SK-N-SH treated with all-trans-retinoic acid at 6 μM for 48 hours (cell line): ENCODE measurements around the gene TNRC6A.
A peak's percentile ranks its signal among the peaks of the same experiment; 100 is the strongest.

Experiments used
- ATAC-seq: fragments of 200-7000 bp; cut with Tn5 transposase; 3 replicates; pipeline ENCODE4 v1.9.1; 2020; ENCODE audit warnings: mild to moderate bottlenecking, moderate library complexity
- ARNTL ChIP-seq: fragments of 450-650 bp; formaldehyde crosslinking; IDR thresholded peaks from 2 replicates; pipeline ENCODE4 v1.5.0; 2020; ENCODE audit warnings: low read depth, mild to moderate bottlenecking, moderate library complexity, borderline replicate concordance
- BACH2 ChIP-seq: fragments of 250-450 bp; sonication (Bioruptor Pico); IDR thresholded peaks from 2 replicates; pipeline ENCODE4 v1.9.0; 2021; ENCODE audit warnings: mild to moderate bottlenecking, borderline replicate concordance
- CSDC2 ChIP-seq: fragments of 250-450 bp; sonication (Bioruptor Pico); IDR thresholded peaks from 2 replicates; pipeline ENCODE4 v1.5.0; 2020; ENCODE audit warnings: mild to moderate bottlenecking, moderate library complexity
- CSRNP3 ChIP-seq: fragments of 250-450 bp; sonication (Bioruptor Pico); IDR thresholded peaks from 2 replicates; pipeline ENCODE4 v1.5.1; 2021; ENCODE audit warnings: mild to moderate bottlenecking, moderate library complexity
- ESRRG ChIP-seq: fragments of 250-450 bp; sonication (Bioruptor Pico); IDR thresholded peaks from 2 replicates; pipeline ENCODE4 v1.6.1; 2021; ENCODE audit warnings: mild to moderate bottlenecking
- GLIS3 ChIP-seq: fragments of 250-450 bp; sonication (Bioruptor Pico); IDR thresholded peaks from 2 replicates; pipeline ENCODE4 v1.5.0; 2020; ENCODE audit warnings: mild to moderate bottlenecking, moderate library complexity
- ISL1 ChIP-seq: fragments of 250-450 bp; sonication (Bioruptor Pico); IDR thresholded peaks from 2 replicates; pipeline ENCODE4 v2.1.2; 2022; ENCODE audit warnings: mild to moderate bottlenecking, moderate library complexity
- OSR1 ChIP-seq: fragments of 250-450 bp; sonication (Bioruptor Pico); IDR thresholded peaks from 2 replicates; pipeline ENCODE4 v1.8.0; 2022; ENCODE audit warnings: moderate library complexity, mild to moderate bottlenecking, inconsistent platforms
- PATZ1 ChIP-seq: fragments of 250-450 bp; sonication (Bioruptor Pico); IDR thresholded peaks from 2 replicates; pipeline ENCODE4 v1.8.0; 2020; ENCODE audit warnings: mild to moderate bottlenecking, moderate library complexity, borderline replicate concordance
- POU6F1 ChIP-seq: fragments of 250-450 bp; sonication (Bioruptor Pico); IDR thresholded peaks from 2 replicates; pipeline ENCODE4 v1.8.0; 2021; ENCODE audit warnings: low read depth, mild to moderate bottlenecking, moderate library complexity, borderline replicate concordance
- PPARA ChIP-seq: fragments of 250-450 bp; sonication (Bioruptor Pico); IDR thresholded peaks from 2 replicates; pipeline ENCODE4 v1.5.0; 2020; ENCODE audit warnings: mild to moderate bottlenecking, borderline replicate concordance
- RARB ChIP-seq: fragments of 250-450 bp; sonication (Bioruptor Pico); IDR thresholded peaks from 2 replicates; pipeline ENCODE4 v1.8.0; 2021; ENCODE audit warnings: mild to moderate bottlenecking, moderate library complexity
- SNAI2 ChIP-seq: fragments of 250-450 bp; sonication (Bioruptor Pico); IDR thresholded peaks from 2 replicates; pipeline ENCODE4 v1.5.0; 2020; ENCODE audit warnings: mild to moderate bottlenecking, moderate library complexity
- TCF4 ChIP-seq: fragments of 250-450 bp; sonication (Bioruptor Pico); IDR thresholded peaks from 2 replicates; pipeline ENCODE4 v1.8.0; 2021; ENCODE audit warnings: mild to moderate bottlenecking, moderate library complexity, borderline replicate concordance
- TOX ChIP-seq: fragments of 250-450 bp; sonication (Bioruptor Pico); IDR thresholded peaks from 2 replicates; pipeline ENCODE4 v1.8.0; 2021; ENCODE audit warnings: mild to moderate bottlenecking, moderate library complexity, borderline replicate concordance
- TSHZ2 ChIP-seq: fragments of 250-450 bp; sonication (Bioruptor Pico); IDR thresholded peaks from 2 replicates; pipeline ENCODE4 v1.5.0; 2020; ENCODE audit warnings: mild to moderate bottlenecking, moderate library complexity
- ZC3H10 ChIP-seq: fragments of 250-450 bp; sonication (Bioruptor Pico); IDR thresholded peaks from 2 replicates; pipeline ENCODE4 v1.5.1; 2021; ENCODE audit warnings: mild to moderate bottlenecking, moderate library complexity
- ZFP3 ChIP-seq: fragments of 250-450 bp; sonication (Bioruptor Pico); IDR thresholded peaks from 2 replicates; pipeline ENCODE4 v1.5.0; 2020; ENCODE audit warnings: mild to moderate bottlenecking, moderate library complexity
- ZFP30 ChIP-seq: fragments of 450-650 bp; formaldehyde crosslinking; IDR thresholded peaks from 2 replicates; pipeline ENCODE4 v1.5.0; 2022; ENCODE audit warnings: mild to moderate bottlenecking, moderate library complexity
- ZNF70 ChIP-seq: fragments of 450-650 bp; formaldehyde crosslinking; IDR thresholded peaks from 2 replicates; pipeline ENCODE4 v1.5.0; 2020; ENCODE audit warnings: mild to moderate bottlenecking, moderate library complexity
- ZNF8 ChIP-seq: fragments of 450-650 bp; formaldehyde crosslinking; IDR thresholded peaks from 2 replicates; pipeline ENCODE4 v1.5.0; 2020; ENCODE audit warnings: mild to moderate bottlenecking, moderate library complexity

The TNRC6A gene

GRCh38 chr16:24728011-24728410 lies 1.4 kb upstream of the TNRC6A start:
- ATAC-seq = no peak
- TF ChIP-seq OSR1 (CRISPR knock-in tag) (no peak), PPARA (no peak), ZFP30 (CRISPR knock-in tag) (no peak), ZFP3 (CRISPR knock-in tag) (no peak), ESRRG (CRISPR knock-in tag) (no peak), TSHZ2 (CRISPR knock-in tag) (no peak), TOX (CRISPR knock-in tag) (no peak), CSDC2 (CRISPR knock-in tag) (no peak), ISL1 (CRISPR knock-in tag) (no peak), ZNF70 (no peak), BACH2 (CRISPR knock-in tag) (no peak), ZNF8 (no peak), GLIS3 (CRISPR knock-in tag) (no peak), PATZ1 (CRISPR knock-in tag) (no peak), RARB (CRISPR knock-in tag) (no peak), CSRNP3 (CRISPR knock-in tag) (no peak)

GRCh38 chr16:24728891-24729242 lies 584 bp upstream of the TNRC6A start:
- ATAC-seq = peak; percentile 18
- TF ChIP-seq CSRNP3 (CRISPR knock-in tag) = no peak
- TF ChIP-seq, all 23 proteins: peak for 0

- TF ChIP-seq PPARA = no peak
- no peak for ATAC-seq
Measured at GRCh38 chr16:24729951-24730815, 732 bp downstream of the TNRC6A start.

- no peak for ATAC-seq
- TF ChIP-seq SNAI2 (CRISPR knock-in tag) = no peak
- TF ChIP-seq ZNF70 = no peak
- no peak for TF ChIP-seq BACH2 (CRISPR knock-in tag)
- TF ChIP-seq ZFP3 (CRISPR knock-in tag) = no peak
- TF ChIP-seq TOX (CRISPR knock-in tag) = no peak
- no peak for TF ChIP-seq CSRNP3 (CRISPR knock-in tag)
- TF ChIP-seq TSHZ2 (CRISPR knock-in tag) = no peak
- TF ChIP-seq OSR1 (CRISPR knock-in tag) = no peak
- TF ChIP-seq POU6F1 (CRISPR knock-in tag) = no peak
- no peak for TF ChIP-seq TCF4 (CRISPR knock-in tag)
- TF ChIP-seq ARNTL (CRISPR knock-in tag) = no peak
- TF ChIP-seq ZC3H10 (CRISPR knock-in tag) = no peak
- TF ChIP-seq GLIS3 (CRISPR knock-in tag) = no peak
Measured at GRCh38 chr16:24730914-24731313, 1.5 kb downstream of the TNRC6A start.
